ENCODE measurements around the gene ST6GAL1.

ST6GAL1 gene

DNA sequence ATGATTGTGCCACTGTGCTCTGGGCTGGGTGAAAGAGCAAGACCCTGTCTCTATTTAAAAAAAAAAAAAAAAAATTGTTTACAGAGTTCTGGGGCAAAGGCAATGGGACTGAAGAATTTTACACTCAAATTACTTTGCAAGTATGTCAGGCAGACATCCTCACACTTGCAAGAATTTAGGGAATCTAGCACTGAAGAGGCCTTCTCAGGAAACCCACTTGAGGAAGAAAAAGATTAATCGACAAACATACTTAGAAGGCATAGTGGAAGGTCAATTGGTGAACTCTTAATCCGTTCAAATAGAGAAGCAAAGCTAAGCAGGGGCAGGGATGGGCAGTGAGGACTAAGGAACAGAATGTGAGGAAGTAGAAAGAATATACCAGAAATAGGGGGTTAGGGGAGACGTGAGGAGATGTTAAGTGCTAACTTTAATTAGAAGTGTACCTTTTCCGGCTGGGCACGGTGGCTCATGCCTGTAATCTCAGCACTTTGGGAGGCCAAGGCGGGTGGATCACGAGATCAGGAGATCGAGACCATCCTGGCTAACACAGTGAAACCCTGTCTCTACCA is 15.0 kb downstream of the ST6GAL1 start:
- TF ChIP-seq CEBPB (IDR thresholded peaks at IDR 0.05), result no peak
- no peak for TF ChIP-seq TAF1 (IDR thresholded peaks at IDR 0.05; ENCODE audit: low read depth)
- TF ChIP-seq YY1 (IDR thresholded peaks at IDR 0.05; ENCODE audit: low read depth), result no peak
- TF ChIP-seq, protein P1, sequence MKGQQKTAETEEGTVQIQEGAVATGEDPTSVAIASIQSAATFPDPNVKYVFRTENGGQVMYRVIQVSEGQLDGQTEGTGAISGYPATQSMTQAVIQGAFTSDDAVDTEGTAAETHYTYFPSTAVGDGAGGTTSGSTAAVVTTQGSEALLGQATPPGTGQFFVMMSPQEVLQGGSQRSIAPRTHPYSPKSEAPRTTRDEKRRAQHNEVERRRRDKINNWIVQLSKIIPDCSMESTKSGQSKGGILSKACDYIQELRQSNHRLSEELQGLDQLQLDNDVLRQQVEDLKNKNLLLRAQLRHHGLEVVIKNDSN (IDR thresholded peaks at IDR 0.05), result no peak
- TF ChIP-seq TCF12 (IDR thresholded peaks at IDR 0.05; ENCODE audit: low read depth), result no peak
- TF ChIP-seq, protein P2, sequence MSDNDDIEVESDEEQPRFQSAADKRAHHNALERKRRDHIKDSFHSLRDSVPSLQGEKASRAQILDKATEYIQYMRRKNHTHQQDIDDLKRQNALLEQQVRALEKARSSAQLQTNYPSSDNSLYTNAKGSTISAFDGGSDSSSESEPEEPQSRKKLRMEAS (IDR thresholded peaks at IDR 0.05), result no peak
- no peak for TF ChIP-seq FOXM1 (IDR thresholded peaks at IDR 0.05; ENCODE audit: borderline replicate concordance, low read depth)
- TF ChIP-seq EGR1 (IDR thresholded peaks at IDR 0.05), result no peak
- no peak for TF ChIP-seq ZBTB7A (IDR thresholded peaks at IDR 0.05; ENCODE audit: low read depth)

DNA sequence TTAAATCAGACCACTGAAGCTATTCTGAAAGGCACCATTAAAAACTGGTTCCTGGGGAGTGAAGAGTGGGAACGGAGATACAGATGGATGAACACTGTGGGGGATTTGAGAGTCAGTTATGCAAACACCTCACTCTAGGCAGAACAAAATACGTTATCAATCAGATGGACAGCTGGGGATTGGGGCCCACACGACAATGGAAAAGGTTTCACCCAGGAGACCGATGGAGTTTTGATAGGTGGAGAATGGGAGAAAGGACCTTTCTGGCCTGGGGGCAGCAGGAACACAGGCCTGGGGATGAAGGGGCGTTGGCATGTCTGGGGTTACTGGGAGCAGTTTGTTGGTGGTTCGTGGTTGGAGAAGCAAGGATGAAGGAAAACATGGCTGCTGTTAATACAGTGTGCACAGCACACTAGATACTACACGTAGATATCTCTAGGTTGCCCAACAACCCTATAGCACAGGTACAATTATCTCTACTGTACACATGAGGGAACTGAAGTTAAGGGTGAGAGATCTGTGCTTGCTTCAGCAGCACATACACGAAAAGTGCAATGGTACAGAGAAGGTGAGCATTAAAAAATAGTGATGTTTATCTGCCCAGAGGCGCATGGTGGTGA is 16.5 kb downstream of the ST6GAL1 start:
- no peak for TF ChIP-seq TAF1 (IDR thresholded peaks at IDR 0.05; ENCODE audit: low read depth)
- no peak for TF ChIP-seq TEAD4 (IDR thresholded peaks at IDR 0.05)
- TF ChIP-seq CREB1 (IDR thresholded peaks at IDR 0.05; ENCODE audit: low read depth), result no peak
- TF ChIP-seq CEBPB (IDR thresholded peaks at IDR 0.05), result no peak
- no peak for TF ChIP-seq EP300 (IDR thresholded peaks at IDR 0.05; ENCODE audit: borderline replicate concordance)
- no peak for TF ChIP-seq YY1 (IDR thresholded peaks at IDR 0.05; ENCODE audit: low read depth)
- TF ChIP-seq, protein P1 (IDR thresholded peaks at IDR 0.05), result no peak
- no peak for TF ChIP-seq ZBTB7A (IDR thresholded peaks at IDR 0.05; ENCODE audit: low read depth)
- TF ChIP-seq FOXM1 (IDR thresholded peaks at IDR 0.05; ENCODE audit: borderline replicate concordance, low read depth), result no peak
- TF ChIP-seq, protein P3, sequence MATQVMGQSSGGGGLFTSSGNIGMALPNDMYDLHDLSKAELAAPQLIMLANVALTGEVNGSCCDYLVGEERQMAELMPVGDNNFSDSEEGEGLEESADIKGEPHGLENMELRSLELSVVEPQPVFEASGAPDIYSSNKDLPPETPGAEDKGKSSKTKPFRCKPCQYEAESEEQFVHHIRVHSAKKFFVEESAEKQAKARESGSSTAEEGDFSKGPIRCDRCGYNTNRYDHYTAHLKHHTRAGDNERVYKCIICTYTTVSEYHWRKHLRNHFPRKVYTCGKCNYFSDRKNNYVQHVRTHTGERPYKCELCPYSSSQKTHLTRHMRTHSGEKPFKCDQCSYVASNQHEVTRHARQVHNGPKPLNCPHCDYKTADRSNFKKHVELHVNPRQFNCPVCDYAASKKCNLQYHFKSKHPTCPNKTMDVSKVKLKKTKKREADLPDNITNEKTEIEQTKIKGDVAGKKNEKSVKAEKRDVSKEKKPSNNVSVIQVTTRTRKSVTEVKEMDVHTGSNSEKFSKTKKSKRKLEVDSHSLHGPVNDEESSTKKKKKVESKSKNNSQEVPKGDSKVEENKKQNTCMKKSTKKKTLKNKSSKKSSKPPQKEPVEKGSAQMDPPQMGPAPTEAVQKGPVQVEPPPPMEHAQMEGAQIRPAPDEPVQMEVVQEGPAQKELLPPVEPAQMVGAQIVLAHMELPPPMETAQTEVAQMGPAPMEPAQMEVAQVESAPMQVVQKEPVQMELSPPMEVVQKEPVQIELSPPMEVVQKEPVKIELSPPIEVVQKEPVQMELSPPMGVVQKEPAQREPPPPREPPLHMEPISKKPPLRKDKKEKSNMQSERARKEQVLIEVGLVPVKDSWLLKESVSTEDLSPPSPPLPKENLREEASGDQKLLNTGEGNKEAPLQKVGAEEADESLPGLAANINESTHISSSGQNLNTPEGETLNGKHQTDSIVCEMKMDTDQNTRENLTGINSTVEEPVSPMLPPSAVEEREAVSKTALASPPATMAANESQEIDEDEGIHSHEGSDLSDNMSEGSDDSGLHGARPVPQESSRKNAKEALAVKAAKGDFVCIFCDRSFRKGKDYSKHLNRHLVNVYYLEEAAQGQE (IDR thresholded peaks at IDR 0.05; ENCODE audit: low read depth), result no peak
- TF ChIP-seq NFIC (IDR thresholded peaks at IDR 0.05), result no peak
- no peak for TF ChIP-seq EGR1 (IDR thresholded peaks at IDR 0.05)
- TF ChIP-seq, protein P2 (IDR thresholded peaks at IDR 0.05), result no peak
- no peak for TF ChIP-seq TCF12 (IDR thresholded peaks at IDR 0.05; ENCODE audit: low read depth)
- TF ChIP-seq RAD21 (IDR thresholded peaks at IDR 0.05; ENCODE audit: low read depth), result no peak

DNA sequence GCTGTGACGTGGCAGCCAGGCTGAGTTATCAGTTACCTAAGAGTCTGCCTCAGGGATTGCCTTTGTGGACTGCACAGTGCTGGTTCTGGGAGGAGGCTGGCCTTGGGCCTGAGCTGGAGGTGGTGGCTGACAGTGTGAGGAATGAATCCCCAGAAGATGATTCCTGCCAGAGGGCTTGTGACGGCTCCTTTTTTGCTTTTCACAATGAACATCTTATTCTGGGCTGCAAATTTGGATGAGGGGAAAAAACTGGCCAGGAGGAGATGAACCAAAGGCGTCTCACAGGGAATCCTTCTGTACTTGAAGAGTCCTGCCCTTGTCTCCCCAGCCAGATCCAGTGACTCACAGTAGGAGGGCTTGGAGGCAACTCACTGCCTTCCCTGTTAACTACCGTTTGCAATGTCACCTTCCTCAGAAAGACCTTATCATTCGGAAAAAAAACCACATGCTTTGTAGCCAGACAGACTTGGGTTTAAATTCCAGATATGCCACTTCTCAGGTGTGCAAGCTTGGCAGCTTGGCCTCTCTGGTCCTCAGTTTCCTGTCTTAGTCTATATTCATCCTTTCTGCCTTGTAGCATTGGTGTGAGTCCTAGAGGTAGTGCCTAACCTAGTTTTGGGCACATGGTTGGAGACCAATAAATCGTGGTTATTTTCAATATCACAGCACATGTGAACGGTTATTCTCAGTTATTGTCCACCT is 19.1 kb downstream of the ST6GAL1 start:
- TF ChIP-seq TAF1 (IDR thresholded peaks at IDR 0.05; ENCODE audit: low read depth) (no peak), TCF12 (IDR thresholded peaks at IDR 0.05; ENCODE audit: low read depth) (no peak), YY1 (IDR thresholded peaks at IDR 0.05; ENCODE audit: low read depth) (no peak), NFIC (IDR thresholded peaks at IDR 0.05) (no peak), TEAD4 (IDR thresholded peaks at IDR 0.05) (no peak), FOXM1 (IDR thresholded peaks at IDR 0.05; ENCODE audit: borderline replicate concordance, low read depth) (no peak), EGR1 (IDR thresholded peaks at IDR 0.05) (no peak), EP300 (IDR thresholded peaks at IDR 0.05; ENCODE audit: borderline replicate concordance) (no peak), ZBTB7A (IDR thresholded peaks at IDR 0.05; ENCODE audit: low read depth) (no peak), RAD21 (IDR thresholded peaks at IDR 0.05; ENCODE audit: low read depth) (no peak), CREB1 (IDR thresholded peaks at IDR 0.05; ENCODE audit: low read depth) (no peak), CEBPB (IDR thresholded peaks at IDR 0.05) (no peak)
- TF ChIP-seq, protein P1 (IDR thresholded peaks at IDR 0.05), result no peak
- TF ChIP-seq, protein P2 (IDR thresholded peaks at IDR 0.05), result no peak
- TF ChIP-seq, protein P3 (IDR thresholded peaks at IDR 0.05; ENCODE audit: low read depth), result no peak

DNA sequence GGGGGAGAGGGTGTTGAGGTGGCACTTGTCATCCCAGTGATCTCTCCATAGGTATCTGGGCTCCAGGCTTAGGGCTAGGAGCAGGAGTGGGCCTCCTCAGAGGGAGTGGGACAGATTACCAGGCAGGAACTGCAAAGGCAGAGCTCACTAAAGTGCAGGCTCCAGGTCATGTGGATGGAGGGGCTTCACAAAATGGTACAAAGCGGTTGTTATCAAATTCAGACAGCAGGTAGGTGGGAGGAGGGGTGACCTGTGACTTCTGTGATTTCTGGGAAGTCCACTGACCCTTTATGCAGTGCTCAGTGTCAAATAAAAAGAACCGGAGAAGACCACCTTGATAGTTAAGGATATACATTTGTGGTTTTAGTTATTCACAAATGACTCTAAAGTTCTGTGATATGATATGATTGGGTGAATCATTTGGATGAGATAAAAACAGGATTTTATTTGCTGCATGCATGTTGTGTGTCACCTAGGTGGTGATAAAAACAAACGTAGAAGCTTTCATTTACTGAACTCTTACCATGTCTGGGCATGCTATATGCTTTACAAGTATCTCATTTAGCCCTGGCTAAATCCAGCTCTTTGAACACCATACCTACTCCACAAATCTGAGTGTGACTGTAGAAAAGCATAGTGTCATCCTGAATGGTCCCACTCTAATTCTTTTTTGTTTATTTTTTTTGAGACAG is 20.2 kb downstream of the ST6GAL1 start:
- TF ChIP-seq, protein P1 (IDR thresholded peaks at IDR 0.05), result no peak
- TF ChIP-seq NFIC (IDR thresholded peaks at IDR 0.05), result no peak

Data from Ishikawa (cell line).